ENCODE data around the gene SPARC.

SPARC gene

GRCh38 chr5:151657114-151657513, 29.6 kb downstream of the SPARC start:
- DNase-seq, result no peak

GRCh38 chr5:151656311-151656710, 30.4 kb downstream of the SPARC start:
- no peak for DNase-seq

- DNase-seq, result no peak
Observed at GRCh38 chr5:151651997-151652645, 34.6 kb downstream of the SPARC start.

- no peak for DNase-seq
Observed at GRCh38 chr5:151648988-151649387, 37.7 kb downstream of the SPARC start.

- no peak for DNase-seq
Observed at GRCh38 chr5:151648089-151648488, 38.6 kb downstream of the SPARC start.

- no peak for DNase-seq
Observed at GRCh38 chr5:151647320-151647861, 39.3 kb downstream of the SPARC start.

- no peak for DNase-seq
Observed at GRCh38 chr5:151646334-151646733, 40.4 kb downstream of the SPARC start.

GRCh38 chr5:151643388-151643787, 43.3 kb downstream of the SPARC start:
- no peak for DNase-seq

- DNase-seq, result no peak
Observed at GRCh38 chr5:151642472-151643140, 44.1 kb downstream of the SPARC start.

- no peak for DNase-seq
Observed at GRCh38 chr5:151638619-151639018, 48.1 kb downstream of the SPARC start.

GRCh38 chr5:151637676-151638075, 49.0 kb downstream of the SPARC start:
- no peak for DNase-seq

GRCh38 chr5:151633892-151634291, 52.8 kb downstream of the SPARC start:
- no peak for DNase-seq

- no peak for DNase-seq
Observed at GRCh38 chr5:151632941-151633340, 53.8 kb downstream of the SPARC start.

GRCh38 chr5:151632524-151632923, 54.2 kb downstream of the SPARC start:
- no peak for DNase-seq

GRCh38 chr5:151631941-151632340, 54.8 kb downstream of the SPARC start:
- DNase-seq, result no peak

GRCh38 chr5:151630088-151630487, 56.6 kb downstream of the SPARC start:
- DNase-seq, result no peak

- no peak for DNase-seq
Observed at GRCh38 chr5:151628112-151628823, 58.4 kb downstream of the SPARC start.

GRCh38 chr5:151627650-151628049, 59.1 kb downstream of the SPARC start:
- DNase-seq, result no peak

GRCh38 chr5:151625285-151625684, 61.4 kb downstream of the SPARC start:
- no peak for DNase-seq

- DNase-seq, result no peak
Observed at GRCh38 chr5:151624476-151624875, 62.2 kb downstream of the SPARC start.

- DNase-seq, result no peak
Observed at GRCh38 chr5:151622367-151623088, 64.2 kb downstream of the SPARC start.

GRCh38 chr5:151620461-151620840, 66.3 kb downstream of the SPARC start:
- no peak for DNase-seq

GRCh38 chr5:151619812-151620460, 66.8 kb downstream of the SPARC start:
- DNase-seq, result no peak

Data from NCI-H2081 treated with DMSO at 0.1 percent for 48 hours (cell line).